Measurements from ENCODE around the gene AGBL1.

DNA sequence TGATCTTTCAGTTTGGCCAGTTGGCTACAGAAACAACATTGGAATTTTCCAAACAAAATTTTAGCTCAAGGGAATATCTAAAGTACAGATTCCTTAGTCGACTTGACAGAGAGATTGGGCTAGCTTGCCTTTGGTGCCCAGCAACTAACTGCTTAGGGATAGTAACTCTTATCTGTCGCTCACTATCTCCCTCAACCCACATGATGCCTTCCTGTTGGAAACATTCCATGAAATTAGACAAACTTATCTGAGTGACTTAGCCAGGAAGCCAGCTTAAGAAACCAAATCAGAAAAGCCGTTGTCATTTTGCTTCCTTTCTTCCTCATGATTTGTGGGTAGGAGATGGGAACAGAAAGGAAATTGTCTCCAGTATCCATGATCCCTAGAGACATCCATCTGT, 791.2 kb downstream of the AGBL1 start:
- TF ChIP-seq, protein P1, sequence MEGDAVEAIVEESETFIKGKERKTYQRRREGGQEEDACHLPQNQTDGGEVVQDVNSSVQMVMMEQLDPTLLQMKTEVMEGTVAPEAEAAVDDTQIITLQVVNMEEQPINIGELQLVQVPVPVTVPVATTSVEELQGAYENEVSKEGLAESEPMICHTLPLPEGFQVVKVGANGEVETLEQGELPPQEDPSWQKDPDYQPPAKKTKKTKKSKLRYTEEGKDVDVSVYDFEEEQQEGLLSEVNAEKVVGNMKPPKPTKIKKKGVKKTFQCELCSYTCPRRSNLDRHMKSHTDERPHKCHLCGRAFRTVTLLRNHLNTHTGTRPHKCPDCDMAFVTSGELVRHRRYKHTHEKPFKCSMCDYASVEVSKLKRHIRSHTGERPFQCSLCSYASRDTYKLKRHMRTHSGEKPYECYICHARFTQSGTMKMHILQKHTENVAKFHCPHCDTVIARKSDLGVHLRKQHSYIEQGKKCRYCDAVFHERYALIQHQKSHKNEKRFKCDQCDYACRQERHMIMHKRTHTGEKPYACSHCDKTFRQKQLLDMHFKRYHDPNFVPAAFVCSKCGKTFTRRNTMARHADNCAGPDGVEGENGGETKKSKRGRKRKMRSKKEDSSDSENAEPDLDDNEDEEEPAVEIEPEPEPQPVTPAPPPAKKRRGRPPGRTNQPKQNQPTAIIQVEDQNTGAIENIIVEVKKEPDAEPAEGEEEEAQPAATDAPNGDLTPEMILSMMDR (IDR thresholded peaks at IDR 0.05; ENCODE audit: low read depth, low read length, missing input control) = no peak
- TF ChIP-seq SP1 (IDR thresholded peaks at IDR 0.05) = no peak
- TF ChIP-seq TAF1 (conservative IDR thresholded peaks at IDR 0.05) = no peak
- no peak for TF ChIP-seq HNF4A (conservative IDR thresholded peaks at IDR 0.05)
